ENCODE measurements around the gene SAMD1.

DNA sequence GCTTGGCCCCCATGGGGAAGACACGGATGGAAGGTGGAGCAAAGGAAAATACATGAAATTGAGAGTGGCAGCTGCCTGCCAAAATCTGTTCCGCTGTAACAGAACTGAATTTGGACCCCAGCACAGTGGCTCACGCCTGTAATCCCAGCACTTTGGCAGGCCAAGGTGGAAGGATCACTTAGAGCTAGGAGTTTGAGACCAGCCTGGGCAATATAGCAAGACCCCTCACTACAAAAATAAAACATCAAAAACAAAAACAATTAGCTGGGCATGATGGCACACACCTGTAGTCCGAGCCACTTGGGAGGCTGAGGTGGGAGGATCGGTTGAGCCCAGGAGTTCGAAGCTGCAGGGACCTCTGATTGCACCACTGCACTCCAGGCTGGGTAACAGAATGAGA lies 38.1 kb downstream of the SAMD1 start:
- TF ChIP-seq CTCF (IDR thresholded peaks at IDR 0.05), result no peak
- no peak for TF ChIP-seq POLR2A (IDR thresholded peaks at IDR 0.05)

Data from body of pancreas (tissue), 4 donors.